HepG2 (cell line): ENCODE measurements around the gene SEC24A. TPM values are rescaled to one million over a fixed set of nuclear protein-coding genes. Genes with fewer than 3 reads are reported as not detected.

Experiments used
- ATF1 ChIP-seq: IDR thresholded peaks from 2 replicates; pipeline ENCODE4 v1.6.1; 2016; ENCODE audit warnings: mild to moderate bottlenecking, control low read depth
- ATF2 ChIP-seq: sonication (generic); formaldehyde crosslinking; IDR thresholded peaks from 2 replicates; pipeline ENCODE4 v1.4.0; 2020; ENCODE audit warnings: missing genetic modification reagents
- BCL6 ChIP-seq: IDR thresholded peaks from 2 replicates; pipeline ENCODE4 v1.6.1; 2016; ENCODE audit warnings: missing genetic modification reagents, missing compliant biosample characterization
- CEBPB ChIP-seq: IDR thresholded peaks from 2 replicates; pipeline ENCODE4 v1.6.1; 2011; ENCODE audit warnings: low read depth, low read length, improper control_type of control experiment, borderline replicate concordance
- CREM ChIP-seq, 2 experiments: sonication (generic) in 1 of 2; formaldehyde crosslinking in 1 of 2; IDR thresholded peaks; 2 replicates each; pipeline versions ENCODE4 v1.4.0 to v1.6.1; 2016 to 2020; ENCODE audit warnings: antibody characterized with exemption in 1 of 2, mild to moderate bottlenecking in 1 of 2, missing genetic modification reagents in 1 of 2
- DPF2 ChIP-seq: sonication (generic); formaldehyde crosslinking; IDR thresholded peaks from 2 replicates; pipeline ENCODE4 v1.4.0; 2020; ENCODE audit warnings: mild to moderate bottlenecking, low read depth, missing genetic modification reagents, borderline replicate concordance
- ELF3 ChIP-seq: IDR thresholded peaks from 2 replicates; pipeline ENCODE4 v1.6.1; 2016; ENCODE audit warnings: missing genetic modification reagents, missing compliant biosample characterization
- EP300 ChIP-seq, 3 experiments: sonication (generic) in 1 of 3; formaldehyde crosslinking in 1 of 3; IDR thresholded peaks; 2 replicates each; pipeline versions ENCODE4 v1.5.1 to v1.6.1; 2011 to 2020; ENCODE audit warnings: low read depth in 2 of 3, low read length in 2 of 3, borderline replicate concordance in 1 of 3, improper control_type of control experiment in 1 of 3, mild to moderate bottlenecking in 1 of 3, missing genetic modification reagents in 1 of 3, moderate library complexity in 1 of 3
- GATAD1 ChIP-seq: IDR thresholded peaks from 2 replicates; pipeline ENCODE4 v1.6.1; 2016; ENCODE audit warnings: missing genetic modification reagents, missing compliant biosample characterization
- GATAD2A ChIP-seq: IDR thresholded peaks from 2 replicates; pipeline ENCODE4 v1.6.1; 2016
- HHEX ChIP-seq: IDR thresholded peaks from 2 replicates; pipeline ENCODE4 v1.6.1; 2016; ENCODE audit warnings: control low read depth
- HMG20A ChIP-seq: IDR thresholded peaks from 2 replicates; pipeline ENCODE4 v1.6.1; 2016; ENCODE audit warnings: borderline replicate concordance
- IRF2 ChIP-seq: IDR thresholded peaks from 2 replicates; pipeline ENCODE4 v1.6.1; 2018; ENCODE audit warnings: missing genetic modification reagents, missing compliant biosample characterization
- MAFK ChIP-seq, 2 experiments: IDR thresholded peaks in 1 of 2; conservative IDR thresholded peaks in 1 of 2; 2 replicates each; pipeline ENCODE4 v1.6.1; 2011; ENCODE audit warnings: improper control_type of control experiment in 2 of 2, low read length in 2 of 2
- PPARG ChIP-seq: conservative IDR thresholded peaks from 2 replicates; pipeline ENCODE4 v1.6.1; 2016; ENCODE audit warnings: missing biosample characterization, missing genetic modification reagents
- RXRB ChIP-seq: IDR thresholded peaks from 2 replicates; pipeline ENCODE4 v1.6.1; 2016; ENCODE audit warnings: borderline replicate concordance, missing genetic modification reagents, missing compliant biosample characterization
- SIX4 ChIP-seq: sonication (generic); formaldehyde crosslinking; IDR thresholded peaks from 2 replicates; pipeline ENCODE4 v1.4.0; 2020; ENCODE audit warnings: missing genetic modification reagents
- SSRP1 ChIP-seq: IDR thresholded peaks from 2 replicates; pipeline ENCODE4 v1.6.1; 2016; ENCODE audit warnings: control low read depth
- TBX3 ChIP-seq: fragments of 450-650 bp; IDR thresholded peaks from 2 replicates; pipeline ENCODE4 v1.6.1; 2017; ENCODE audit warnings: antibody characterized with exemption, mild to moderate bottlenecking, inconsistent platforms, borderline replicate concordance
- ZFX ChIP-seq: sonication (generic); formaldehyde crosslinking; IDR thresholded peaks from 2 replicates; pipeline ENCODE4 v1.4.0; 2020; ENCODE audit warnings: mild to moderate bottlenecking, low read depth, missing genetic modification reagents, moderate library complexity
- ZNF878 ChIP-seq: sonication (generic); formaldehyde crosslinking; IDR thresholded peaks from 2 replicates; pipeline ENCODE4 v1.8.1; 2023; ENCODE audit warnings: mild to moderate bottlenecking, missing genetic modification reagents, moderate library complexity
- polyA plus RNA-seq, 8 experiments: library from polyadenylated mRNA; depleted of rRNA in 3 of 8; stranded (reverse) in 7 of 8; unstranded in 1 of 8; fragments of >200 nt; fragmentation: Illumina TruSeq in 4 of 8; extraction: Trizol in 4 of 8; gene quantifications; 2 replicates each; pipeline versions ENCODE4 v1.2.1 to v1.2.3, GENCODE V29; 2011 to 2016; ENCODE audit warnings: low read depth in 4 of 8, missing spikeins in 1 of 8, mixed read lengths in 1 of 8; ENCODE audit not compliant: insufficient read depth in 1 of 8
- total RNA-seq, 5 experiments: library from RNA; depleted of rRNA; stranded (reverse); fragments of >200 nt; fragmentation: Illumina TruSeq; extraction: Trizol; gene quantifications; 2 replicates each; pipeline ENCODE4 v1.2.3, GENCODE V29; 2016; ENCODE audit warnings: low read depth in 1 of 5

Gene SEC24A
- total and polyA plus RNA-seq, 2 of the 13 experiments (the other 11 are each of a cell fraction or from before 2014, with no cell fraction given): 30.5 to 56.8 TPM

DNA sequence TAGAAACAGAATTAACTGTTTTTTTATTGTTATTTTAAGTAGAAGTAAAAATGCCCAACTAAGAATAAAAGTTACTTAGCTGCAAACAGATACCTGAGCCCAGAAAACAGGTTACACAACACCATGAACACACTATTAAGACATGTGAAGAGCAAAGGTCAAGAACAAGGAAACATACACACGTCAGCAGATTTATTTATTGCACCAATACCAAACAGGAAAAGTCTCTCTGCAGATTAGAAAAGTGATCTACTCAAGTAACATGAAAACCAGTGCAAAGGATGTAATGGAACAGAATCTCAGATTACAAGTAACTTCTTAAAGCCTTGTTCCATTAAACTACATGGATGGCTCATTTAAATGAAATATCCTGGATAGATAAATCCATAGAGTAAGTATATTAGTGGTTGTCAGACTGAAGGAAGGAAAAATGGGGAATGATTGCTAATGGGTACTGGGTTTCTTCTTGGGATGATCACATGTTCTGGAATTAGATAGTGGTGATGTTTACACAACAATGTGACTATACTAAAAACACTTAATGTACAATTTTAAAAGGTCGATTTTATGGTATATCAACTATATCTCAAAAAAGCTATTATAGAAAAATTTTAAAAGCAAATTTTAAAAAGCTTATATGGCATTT is 22.1 kb upstream of the SEC24A start (continued):
- peak; percentile 54; the same call in 1 of the 2 replicates for TF ChIP-seq DPF2
- peak; percentile 38; the same call in 1 of the 2 replicates for TF ChIP-seq ATF1 (CRISPR knock-in tag)
- TF ChIP-seq MAFK (conservative IDR thresholded peaks at IDR 0.05 in 1 of 2, IDR thresholded peaks at IDR 0.05 in 1 of 2; ENCODE audit: low read length in 2 of 2): peak; percentile 99
- peak; percentile 79 for TF ChIP-seq GATAD2A
- peak; percentile 85 for TF ChIP-seq CEBPB
- TF ChIP-seq TBX3: no peak
- 0 out of 2 replicates have a peak, but pooled peaks have one; percentile 19 for TF ChIP-seq PPARG (CRISPR knock-in tag)
- 0 out of 2 replicates have a peak, but pooled peaks have one; percentile 31 for TF ChIP-seq SSRP1
- peak; percentile 56; the same call in 1 of the 2 replicates for TF ChIP-seq HMG20A (CRISPR knock-in tag)
- TF ChIP-seq HHEX (CRISPR knock-in tag): 0 out of 2 replicates have a peak, but pooled peaks have one; percentile 19
- 0 out of 2 replicates have a peak, but pooled peaks have one; percentile 29 for TF ChIP-seq ATF2 (CRISPR knock-in tag)
- TF ChIP-seq BCL6: peak; percentile 46; the same call in 1 of the 2 replicates
- TF ChIP-seq EP300 (IDR thresholded peaks at IDR 0.05; ENCODE audit: low read depth in 2 of 2, low read length in 2 of 2): peak in 1 of 2 experiments; percentile 53; a peak in 2 of 4 replicates
- TF ChIP-seq EP300 (CRISPR knock-in tag; IDR thresholded peaks at IDR 0.05; ENCODE audit: borderline replicate concordance): no peak
- TF ChIP-seq ZFX (CRISPR knock-in tag): no peak
- peak; percentile 57; the same call in 1 of the 2 replicates for TF ChIP-seq CREM (IDR thresholded peaks at IDR 0.05)
- TF ChIP-seq CREM (CRISPR knock-in tag; IDR thresholded peaks at IDR 0.05): no peak
- TF ChIP-seq ZNF878 (CRISPR knock-in tag): no peak
- TF ChIP-seq SIX4 (CRISPR knock-in tag): peak; percentile 52; the same call in 1 of the 2 replicates
- TF ChIP-seq GATAD1: peak; percentile 21; the same call in 1 of the 2 replicates
- TF ChIP-seq ELF3 (CRISPR knock-in tag): peak; percentile 76; the same call in 1 of the 2 replicates
- TF ChIP-seq RXRB (CRISPR knock-in tag): peak; percentile 61
- TF ChIP-seq IRF2: 0 out of 2 replicates have a peak, but pooled peaks have one; percentile 23
